Brain pericyte (primary cell): ENCODE results near the gene KRT73.
"Not testable (repeated sequence)": the region's sequence is repeated elsewhere in the genome, so short reads cannot be mapped to it uniquely, and the experiment has no call there.

Experiments
- DNase-seq: peaks from one replicate; pipeline ENCODE4 v3.0.0-alpha.2; 2012; ENCODE audit warnings: low read depth, low spot score

The KRT73 gene

GRCh38 chr12:52600941-52601481 is 17.3 kb downstream of the KRT73 start, which contains the start of gene KRT72:
Gene KRT72 (minus strand): TSS chr12:52601463. CDS start chr12:52601452, 11 bp downstream.
- no peak for DNase-seq

GRCh38 chr12:52600475-52600874 is 17.9 kb downstream of the KRT73 start:
- no peak for DNase-seq

GRCh38 chr12:52600071-52600470 is 18.3 kb downstream of the KRT73 start:
- no peak for DNase-seq

GRCh38 chr12:52598966-52599365 is 19.4 kb downstream of the KRT73 start:
- DNase-seq = no peak

- not testable (repeated sequence) for DNase-seq
Measured at GRCh38 chr12:52594237-52594636, 24.1 kb downstream of the KRT73 start.

GRCh38 chr12:52591521-52591920 is 26.8 kb downstream of the KRT73 start:
- no peak for DNase-seq

- no peak for DNase-seq
Measured at GRCh38 chr12:52590021-52590420, 28.3 kb downstream of the KRT73 start.

GRCh38 chr12:52587563-52587962 is 30.8 kb downstream of the KRT73 start:
- no peak for DNase-seq

- no peak for DNase-seq
Measured at GRCh38 chr12:52585946-52586345, 32.4 kb downstream of the KRT73 start.

- DNase-seq = no peak
Measured at GRCh38 chr12:52585066-52585465, 33.3 kb downstream of the KRT73 start.

- no peak for DNase-seq
Measured at GRCh38 chr12:52584156-52584682, 34.1 kb downstream of the KRT73 start.

GRCh38 chr12:52582971-52583456 is 35.3 kb downstream of the KRT73 start:
- no peak for DNase-seq

- DNase-seq = no peak
Measured at GRCh38 chr12:52582486-52582885, 35.9 kb downstream of the KRT73 start.

GRCh38 chr12:52581481-52581880 is 36.9 kb downstream of the KRT73 start:
- no peak for DNase-seq

- no peak for DNase-seq
Measured at GRCh38 chr12:52581066-52581465, 37.3 kb downstream of the KRT73 start.

- DNase-seq = no peak
Measured at GRCh38 chr12:52580496-52580895, 37.9 kb downstream of the KRT73 start.

GRCh38 chr12:52579468-52580465 is 38.6 kb downstream of the KRT73 start:
- no peak for DNase-seq

GRCh38 chr12:52578469-52578868 is 39.9 kb downstream of the KRT73 start:
- no peak for DNase-seq

GRCh38 chr12:52577316-52577715 is 41.0 kb downstream of the KRT73 start:
- DNase-seq = no peak

- DNase-seq = no peak
Measured at GRCh38 chr12:52575948-52576347, 42.4 kb downstream of the KRT73 start.

- no peak for DNase-seq
Measured at GRCh38 chr12:52575256-52575655, 43.1 kb downstream of the KRT73 start.

GRCh38 chr12:52573743-52574142 is 44.6 kb downstream of the KRT73 start, which contains the start of gene KRT74:
Gene KRT74 (minus strand): TSS chr12:52573843. CDS start chr12:52573777, 66 bp downstream.
- DNase-seq = no peak
